WI38 (cell line): ENCODE data around the gene NUP37.

Experiments
- H3K4me3 ChIP-seq: 2 replicates; pipeline ENCODE4 v1.5.1; 2011; ENCODE audit warnings: low read depth, mild to moderate bottlenecking, control low read depth, low read length
- TF ChIP-seq, protein P1 (sequence below): IDR thresholded peaks from 2 replicates; pipeline ENCODE4 v1.5.1; 2012; ENCODE audit warnings: low read depth, mild to moderate bottlenecking, control low read depth, low read length

The NUP37 gene

DNA sequence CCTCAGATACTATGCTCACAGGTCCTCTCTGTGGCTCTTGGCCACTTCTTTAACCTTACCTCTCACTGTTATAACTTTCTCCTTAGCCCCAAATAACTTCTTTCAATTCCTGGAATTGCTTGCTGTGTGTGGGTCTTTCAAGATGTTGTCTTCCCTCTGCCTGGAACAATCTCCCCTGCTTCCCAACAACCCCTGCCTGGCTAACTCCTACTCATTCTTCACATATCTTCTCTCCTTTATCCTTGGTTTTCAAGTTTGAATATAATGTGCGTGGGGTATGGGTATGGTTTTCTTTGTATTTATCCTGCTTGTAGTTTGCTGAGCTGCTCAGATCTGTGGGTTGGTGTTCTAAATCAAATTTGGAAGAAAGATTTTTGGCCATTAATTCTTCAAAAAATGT lies 55.4 kb downstream of the NUP37 start:
- TF ChIP-seq, protein P1, sequence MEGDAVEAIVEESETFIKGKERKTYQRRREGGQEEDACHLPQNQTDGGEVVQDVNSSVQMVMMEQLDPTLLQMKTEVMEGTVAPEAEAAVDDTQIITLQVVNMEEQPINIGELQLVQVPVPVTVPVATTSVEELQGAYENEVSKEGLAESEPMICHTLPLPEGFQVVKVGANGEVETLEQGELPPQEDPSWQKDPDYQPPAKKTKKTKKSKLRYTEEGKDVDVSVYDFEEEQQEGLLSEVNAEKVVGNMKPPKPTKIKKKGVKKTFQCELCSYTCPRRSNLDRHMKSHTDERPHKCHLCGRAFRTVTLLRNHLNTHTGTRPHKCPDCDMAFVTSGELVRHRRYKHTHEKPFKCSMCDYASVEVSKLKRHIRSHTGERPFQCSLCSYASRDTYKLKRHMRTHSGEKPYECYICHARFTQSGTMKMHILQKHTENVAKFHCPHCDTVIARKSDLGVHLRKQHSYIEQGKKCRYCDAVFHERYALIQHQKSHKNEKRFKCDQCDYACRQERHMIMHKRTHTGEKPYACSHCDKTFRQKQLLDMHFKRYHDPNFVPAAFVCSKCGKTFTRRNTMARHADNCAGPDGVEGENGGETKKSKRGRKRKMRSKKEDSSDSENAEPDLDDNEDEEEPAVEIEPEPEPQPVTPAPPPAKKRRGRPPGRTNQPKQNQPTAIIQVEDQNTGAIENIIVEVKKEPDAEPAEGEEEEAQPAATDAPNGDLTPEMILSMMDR, result no peak

DNA sequence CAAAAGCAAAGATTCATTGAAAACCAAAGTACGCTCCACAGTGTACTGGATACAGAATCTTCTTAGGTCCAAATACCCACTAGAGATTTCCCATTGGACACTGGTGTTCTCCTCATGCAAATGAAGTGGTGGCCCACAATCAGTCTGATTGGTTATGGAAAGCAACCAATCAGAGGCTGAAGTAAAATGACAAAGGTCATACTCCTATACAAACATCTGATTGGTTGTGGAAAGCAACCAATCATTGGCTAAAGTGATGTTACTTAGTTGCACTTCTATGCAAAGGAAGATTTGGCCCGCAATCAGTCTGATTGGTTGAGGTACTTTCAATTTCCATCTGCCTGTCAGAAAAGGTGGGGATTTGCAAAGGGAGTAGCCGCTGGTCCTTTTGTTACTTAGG lies 56.8 kb downstream of the NUP37 start:
- H3K4me3 ChIP-seq, result no peak overlapping the region
- TF ChIP-seq, protein P1, result no peak

More for the DNA sequence above, 55.4 kb downstream of the NUP37 start:
- H3K4me3 ChIP-seq, result no peak overlapping the region

DNA sequence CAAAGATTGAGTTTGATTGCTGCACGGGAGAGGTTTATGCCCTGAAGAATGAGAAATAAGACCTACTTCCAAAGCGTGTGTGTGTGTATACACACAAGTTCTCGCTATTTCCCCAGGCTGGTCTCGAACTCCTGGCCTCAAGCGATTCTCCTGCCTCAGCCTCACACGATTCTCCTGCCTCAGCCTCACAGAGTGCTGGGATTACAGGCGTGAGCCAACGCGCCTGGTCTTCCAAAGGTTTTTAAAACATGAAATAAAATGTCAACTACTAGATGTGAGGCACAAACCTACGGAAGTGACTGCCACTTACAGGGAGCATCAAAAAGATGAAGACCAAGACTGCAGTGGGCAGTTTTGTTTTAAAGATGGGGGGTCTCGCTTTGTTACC lies 57.5 kb downstream of the NUP37 start:
- TF ChIP-seq, protein P1, result no peak
- peak overlapping the region; percentile 78 for H3K4me3 ChIP-seq

DNA sequence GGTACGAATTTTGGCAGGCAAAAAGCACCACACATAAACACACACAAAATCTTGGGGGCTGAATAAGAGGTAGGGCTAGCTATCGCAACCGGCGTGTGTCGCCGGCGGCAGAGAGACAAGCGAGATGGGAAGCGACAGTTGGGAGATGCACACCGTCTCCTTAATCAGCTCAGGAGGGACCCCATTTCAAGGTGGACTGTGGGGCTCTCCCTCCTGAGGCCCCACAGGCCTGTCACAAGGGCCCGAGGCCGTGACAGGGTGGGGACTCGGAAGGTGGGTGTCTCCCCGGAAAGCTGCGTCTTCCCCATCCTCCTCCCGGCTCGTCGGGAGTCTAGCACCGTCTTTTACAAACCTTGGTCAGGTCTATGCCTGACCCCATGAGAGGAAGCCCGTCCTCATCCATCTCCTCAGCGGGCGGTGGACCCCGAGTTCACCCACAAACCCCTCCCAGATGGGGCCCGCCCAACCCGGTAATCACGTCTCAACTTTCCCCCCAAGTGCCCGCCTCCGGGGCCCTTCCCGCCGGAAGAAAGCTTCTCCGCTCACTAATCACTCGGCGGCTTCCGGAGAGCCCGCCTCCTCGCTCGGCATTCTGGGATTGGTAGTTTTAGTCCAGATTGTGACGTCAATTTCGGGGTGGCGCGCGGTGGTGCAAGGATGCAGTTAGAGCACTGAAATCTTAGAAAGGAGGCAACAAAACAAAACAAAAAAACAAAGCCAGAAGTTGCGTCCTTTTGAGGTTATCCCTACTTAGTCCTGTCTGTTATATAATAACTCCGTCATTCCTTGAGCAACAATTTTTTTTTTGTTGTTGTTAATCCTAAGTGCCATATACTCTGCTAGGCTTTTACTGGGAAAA lies 58.1 kb downstream of the NUP37 start, which contains the start of gene WASHC3:
WASHC3 (minus strand) TSS at position 432 of the 859 bp plus-strand sequence; CDS start at position 403, 29 bp downstream.
- TF ChIP-seq, protein P1, result no peak
- H3K4me3 ChIP-seq, result peak within 1 kb of the TSS; percentile 78

DNA sequence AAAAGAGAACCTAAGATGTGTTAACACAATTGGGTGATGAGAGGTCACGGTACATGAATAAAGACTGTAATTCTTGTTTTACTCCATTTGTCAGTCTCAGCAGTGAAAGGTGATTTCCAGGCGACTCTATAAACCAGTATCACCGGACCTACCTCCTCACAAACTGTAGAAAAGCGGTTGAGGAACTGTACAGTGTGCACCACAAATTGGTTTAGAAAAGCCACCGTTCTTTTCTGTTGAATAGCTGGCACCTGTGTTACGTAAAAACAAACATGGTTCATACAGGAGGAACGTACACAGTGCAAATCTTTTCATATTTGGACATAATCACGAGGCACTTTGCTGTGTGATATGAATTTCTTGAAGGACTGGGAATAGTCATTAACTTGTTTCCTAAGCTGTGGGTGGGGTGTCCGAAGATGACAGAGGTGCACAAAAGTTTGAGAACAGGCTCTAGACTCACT lies 58.8 kb downstream of the NUP37 start:
- peak overlapping the region; percentile 78 for H3K4me3 ChIP-seq
- TF ChIP-seq, protein P1, result no peak

DNA sequence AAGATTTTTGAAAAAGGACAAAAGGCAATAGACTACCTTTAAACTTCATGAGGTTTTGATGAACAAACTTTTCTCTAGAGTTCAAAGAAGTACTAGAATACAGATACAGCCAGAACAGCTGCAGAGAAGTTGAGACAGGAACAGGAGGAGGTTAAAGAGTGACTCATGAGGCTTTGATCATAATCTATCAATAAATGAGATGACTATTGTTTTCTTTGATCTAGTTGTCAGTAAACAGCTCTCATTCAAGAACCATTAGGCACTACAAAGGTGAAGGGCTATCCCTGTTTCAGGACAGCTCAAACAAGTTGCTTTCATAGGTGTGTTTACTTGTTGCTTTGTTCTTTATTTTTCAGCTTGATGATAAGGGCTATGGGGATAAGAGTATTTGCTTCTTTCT lies 60.6 kb downstream of the NUP37 start:
- TF ChIP-seq, protein P1, result no peak
- H3K4me3 ChIP-seq, result no peak overlapping the region

DNA sequence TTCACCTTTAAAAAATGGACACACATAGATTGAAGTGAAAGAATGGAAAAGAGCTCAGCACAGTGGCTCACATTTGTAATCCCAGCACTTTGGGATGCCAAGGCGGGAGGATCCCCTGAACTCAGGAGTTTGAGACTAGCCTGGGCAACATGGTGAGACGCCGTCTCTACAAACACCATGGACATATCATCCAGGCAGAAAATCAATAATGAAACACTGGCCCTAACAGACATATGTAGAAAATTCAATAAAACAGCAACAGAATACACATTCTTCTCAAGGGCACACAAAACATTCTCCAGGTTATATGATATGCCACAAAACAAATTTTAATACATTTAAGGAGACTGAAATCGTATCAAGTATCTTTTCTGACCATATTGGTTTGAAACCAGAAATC lies 65.6 kb downstream of the NUP37 start:
- H3K4me3 ChIP-seq, result no peak overlapping the region
- TF ChIP-seq, protein P1, result no peak
